GM21360 (cell line): ENCODE measurements around the gene RANBP3.

Source experiments
- ATAC-seq: cut with Tn5 transposase; IDR thresholded peaks from one replicate; pipeline ENCODE4 v1.9.1; 2021; ENCODE audit warnings: mild to moderate bottlenecking, moderate library complexity; ENCODE audit not compliant: unreplicated experiment

Gene RANBP3

GRCh38 chr19:5932146-5932545, 45.8 kb downstream of the RANBP3 start:
- no peak for ATAC-seq

GRCh38 chr19:5931251-5931650, 46.7 kb downstream of the RANBP3 start:
- ATAC-seq = no peak

DNA sequence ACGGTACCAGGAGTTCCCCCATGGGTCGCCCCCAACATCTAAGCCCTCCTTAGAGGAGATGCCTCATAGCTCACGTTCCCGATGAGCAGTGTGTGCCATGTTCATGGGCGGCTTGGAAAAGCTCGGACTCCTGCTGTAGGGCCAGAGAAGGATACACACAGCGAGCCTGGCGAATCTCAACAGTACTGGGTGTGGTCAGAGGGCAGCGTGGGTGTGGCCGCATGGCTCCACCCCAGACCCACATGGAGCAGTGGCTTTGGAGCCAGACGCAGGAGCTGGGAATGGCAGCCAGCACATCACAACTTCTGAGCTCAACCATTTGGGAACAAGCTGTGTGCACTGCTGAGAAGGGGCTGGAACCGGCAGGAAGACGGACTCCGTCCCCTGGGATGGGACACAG, 48.3 kb downstream of the RANBP3 start:
- ATAC-seq = no peak

DNA sequence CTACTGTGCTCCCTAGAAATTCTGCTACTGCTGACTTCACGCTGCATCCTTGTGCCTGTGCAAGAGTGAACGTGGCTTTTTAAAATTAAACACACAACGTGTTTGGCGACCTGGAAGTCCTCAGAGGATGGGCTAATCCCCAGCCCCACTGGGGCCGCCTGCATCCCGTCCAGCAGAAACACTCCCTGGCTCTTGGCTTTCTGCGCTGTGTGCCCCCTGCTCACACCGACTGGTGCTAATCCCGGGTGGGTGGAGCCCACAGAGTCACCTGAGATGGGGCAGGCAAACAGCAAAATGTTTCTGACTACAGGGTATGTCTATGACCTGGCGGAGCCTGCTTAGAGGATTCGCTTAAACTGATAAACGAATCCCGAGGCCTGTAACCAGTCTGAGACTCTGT, 48.8 kb downstream of the RANBP3 start:
- ATAC-seq = no peak

DNA sequence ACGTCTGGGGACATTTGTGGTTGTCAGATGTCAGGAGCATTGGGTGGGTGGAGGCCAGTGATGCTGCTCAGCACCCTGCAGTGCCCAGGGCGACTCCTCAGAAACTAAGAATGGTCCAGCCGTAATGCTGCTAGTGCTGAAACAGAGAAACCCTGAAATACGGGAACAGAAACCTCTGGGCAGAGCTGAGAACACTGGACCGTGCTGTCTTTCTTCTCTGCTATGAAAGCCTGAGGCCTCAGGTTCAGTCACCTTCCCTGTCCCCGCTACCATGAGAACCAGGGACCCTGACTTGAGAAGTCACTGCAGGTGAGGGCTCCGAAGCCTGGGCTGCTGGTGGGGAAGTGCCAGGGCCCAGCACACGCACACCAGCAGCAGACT, 50.5 kb downstream of the RANBP3 start:
- ATAC-seq = no peak

- no peak for ATAC-seq
Observed at GRCh38 chr19:5926641-5927440, 51.1 kb downstream of the RANBP3 start.

- ATAC-seq = no peak
Observed at GRCh38 chr19:5925830-5926427, 52.0 kb downstream of the RANBP3 start.

DNA sequence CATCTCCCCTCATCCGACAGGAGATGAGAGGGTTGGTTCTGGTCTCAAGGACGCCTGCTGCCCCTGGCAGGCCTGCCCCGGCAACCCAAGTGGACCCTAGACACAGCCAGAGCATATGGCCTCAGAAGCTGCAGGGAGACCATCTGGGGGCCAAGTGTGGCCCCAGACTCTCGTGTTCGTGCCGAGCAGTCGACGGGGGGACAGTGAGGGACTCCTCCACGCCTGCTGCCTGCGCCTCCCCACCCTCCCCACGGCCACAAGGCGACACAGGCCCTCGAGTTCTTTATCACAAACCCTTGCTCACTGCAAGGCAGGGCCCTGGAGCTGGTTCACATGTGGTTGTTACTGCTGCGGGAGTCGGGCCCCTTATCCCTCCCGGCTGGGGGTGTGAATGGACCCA, 54.6 kb downstream of the RANBP3 start:
- no peak for ATAC-seq

DNA sequence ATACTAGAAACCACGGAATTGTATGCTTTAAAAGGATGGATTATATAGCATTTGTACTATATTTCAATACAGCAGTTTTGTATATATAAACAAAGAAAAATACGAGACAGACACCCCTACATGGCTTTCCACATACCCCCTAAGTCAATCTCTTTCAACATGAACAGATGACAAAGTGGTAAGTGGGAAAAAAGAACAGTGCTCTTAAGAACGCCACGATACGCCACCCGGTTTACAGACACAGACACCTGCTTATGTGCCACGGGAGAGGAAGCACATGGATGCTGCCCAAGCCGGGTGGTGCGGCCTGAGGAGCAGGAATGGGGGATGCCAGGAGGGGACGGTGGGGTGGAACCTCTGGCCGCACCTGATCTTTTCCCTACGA, 55.8 kb downstream of the RANBP3 start:
- ATAC-seq = no peak

- ATAC-seq = no peak
Observed at GRCh38 chr19:5921516-5922160, 56.3 kb downstream of the RANBP3 start.

DNA sequence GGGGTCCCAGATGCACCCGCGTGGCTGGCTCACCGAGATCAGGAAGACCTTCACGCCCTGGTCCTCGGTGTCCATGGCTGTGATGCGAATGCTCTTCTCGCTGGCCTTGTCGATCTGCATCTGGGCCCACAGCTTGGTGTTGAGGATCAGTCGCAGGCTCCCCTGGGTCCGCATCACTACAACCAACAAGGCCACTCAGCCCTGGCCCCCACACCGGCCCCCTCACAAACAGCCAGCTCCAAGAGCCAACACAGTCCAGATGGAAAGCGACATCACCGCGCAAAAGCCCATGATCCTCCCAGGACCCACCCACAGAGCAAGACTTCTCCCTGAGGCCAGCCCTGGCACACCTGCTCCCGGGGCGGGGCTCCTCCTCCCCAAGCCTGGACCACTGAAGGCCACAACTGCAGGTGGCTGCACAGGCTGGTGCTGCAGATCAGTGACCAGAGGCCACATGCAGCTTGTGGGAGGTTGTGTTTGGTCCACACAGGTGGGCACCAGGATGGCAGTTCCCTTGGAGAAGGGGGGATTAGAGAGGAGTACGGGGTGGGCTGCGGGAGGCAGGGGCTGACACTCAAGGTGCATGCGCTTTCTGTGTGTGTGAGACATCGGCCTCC, 59.4 kb downstream of the RANBP3 start:
- no peak for ATAC-seq

GRCh38 chr19:5917431-5918107, 60.4 kb downstream of the RANBP3 start:
- ATAC-seq = no peak

DNA sequence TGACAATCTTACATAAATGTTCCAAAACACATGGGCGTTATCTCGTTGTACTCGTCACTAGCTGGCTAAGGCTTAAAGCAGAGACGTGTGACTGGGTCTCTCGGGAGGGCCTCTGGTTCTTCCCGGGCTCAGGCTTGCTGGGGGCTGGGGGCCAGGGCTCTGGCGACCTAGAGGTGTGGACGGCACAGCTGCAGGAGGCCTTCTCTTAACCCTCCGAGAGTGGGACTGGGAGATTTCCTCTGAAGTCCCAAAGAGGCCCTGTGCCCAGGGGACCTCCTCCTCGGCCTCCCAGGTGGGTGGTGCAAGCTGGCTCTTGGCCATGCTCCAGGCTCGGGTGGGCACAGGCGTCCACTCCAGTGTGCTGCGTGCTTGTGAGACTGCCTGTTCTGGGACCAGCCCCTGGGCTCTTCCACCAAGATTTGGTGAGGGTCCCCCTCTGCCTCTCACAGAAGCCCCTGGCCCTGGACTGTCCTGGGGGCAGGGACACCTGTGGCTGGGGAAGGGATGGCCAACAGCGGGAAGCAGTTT, 61.7 kb downstream of the RANBP3 start:
- no peak for ATAC-seq

DNA sequence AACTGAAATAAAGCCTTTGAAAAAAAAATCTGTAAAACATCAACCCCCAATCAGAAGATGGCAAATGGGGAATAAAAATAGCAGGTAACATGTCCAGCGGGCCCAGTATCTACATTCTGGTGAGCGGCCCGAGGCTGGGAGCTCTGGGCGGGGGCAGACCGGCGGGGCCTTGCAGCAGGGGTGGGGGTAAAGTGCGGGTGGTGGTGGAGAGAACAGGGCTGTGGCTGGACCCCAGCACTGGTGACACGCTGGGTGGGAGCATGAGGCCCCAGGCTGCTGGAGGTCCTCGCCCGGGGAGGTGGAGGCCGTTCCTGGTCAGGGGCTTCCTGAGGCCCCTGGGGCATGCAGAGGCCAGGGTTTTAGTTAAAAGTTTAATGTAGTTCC, 62.2 kb downstream of the RANBP3 start:
- ATAC-seq = no peak

DNA sequence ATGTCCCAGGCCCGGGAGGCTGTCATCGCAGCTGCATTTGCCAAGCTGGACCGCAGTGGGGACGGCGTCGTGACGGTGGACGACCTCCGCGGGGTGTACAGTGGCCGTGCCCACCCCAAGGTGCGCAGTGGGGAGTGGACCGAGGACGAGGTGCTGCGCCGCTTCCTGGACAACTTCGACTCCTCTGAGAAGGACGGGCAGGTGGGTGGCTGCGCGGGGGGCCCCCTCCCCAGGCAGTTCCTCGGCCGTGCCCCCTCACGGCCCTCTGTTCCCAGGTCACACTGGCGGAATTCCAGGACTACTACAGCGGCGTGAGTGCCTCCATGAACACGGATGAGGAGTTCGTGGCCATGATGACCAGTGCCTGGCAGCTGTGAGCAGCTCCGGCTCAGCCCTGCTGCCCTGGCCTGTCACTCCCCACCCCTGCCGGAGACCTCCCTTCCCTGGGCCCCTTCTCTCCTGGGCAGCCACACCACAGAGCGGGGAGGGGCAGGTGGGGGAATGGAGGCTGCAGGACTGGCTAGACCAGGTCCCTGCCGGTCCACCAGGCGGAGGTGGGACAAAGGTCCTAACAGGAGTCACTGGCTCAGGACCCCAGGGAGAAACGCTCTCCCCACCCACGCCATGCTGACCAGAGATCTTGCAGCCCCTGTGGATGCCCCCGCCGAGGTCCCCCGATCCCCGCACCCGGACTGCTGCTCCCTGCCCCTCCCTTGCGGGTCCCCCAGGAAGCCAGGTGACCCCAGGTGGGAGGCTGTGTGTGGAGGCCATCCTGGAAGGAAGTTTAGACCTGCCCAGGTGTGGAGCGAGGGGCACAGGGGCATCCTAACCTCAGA, 62.8 kb downstream of the RANBP3 start:
- ATAC-seq = no peak

DNA sequence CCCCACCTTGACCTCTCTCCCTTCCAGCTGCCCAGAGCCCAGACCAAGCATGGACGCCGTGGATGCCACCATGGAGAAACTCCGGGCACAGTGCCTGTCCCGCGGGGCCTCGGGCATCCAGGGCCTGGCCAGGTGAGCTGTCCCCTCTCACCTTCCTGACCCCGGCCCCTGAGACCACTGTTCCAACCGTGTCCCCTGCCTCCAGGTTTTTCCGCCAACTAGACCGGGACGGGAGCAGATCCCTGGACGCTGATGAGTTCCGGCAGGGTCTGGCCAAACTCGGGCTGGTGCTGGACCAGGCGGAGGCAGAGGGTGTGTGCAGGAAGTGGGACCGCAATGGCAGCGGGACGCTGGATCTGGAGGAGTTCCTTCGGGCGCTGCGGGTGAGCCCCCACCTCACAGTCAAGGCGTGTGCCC, 63.6 kb downstream of the RANBP3 start:
- ATAC-seq = no peak

GRCh38 chr19:5913739-5914357, 64.1 kb downstream of the RANBP3 start, which contains the start of gene CAPS:
TSS of gene CAPS (plus strand) at chr19:5914254. CDS start at chr19:5914407, 153 bp downstream.
- no peak for ATAC-seq

GRCh38 chr19:5911366-5911765, 66.6 kb downstream of the RANBP3 start:
- no peak for ATAC-seq

DNA sequence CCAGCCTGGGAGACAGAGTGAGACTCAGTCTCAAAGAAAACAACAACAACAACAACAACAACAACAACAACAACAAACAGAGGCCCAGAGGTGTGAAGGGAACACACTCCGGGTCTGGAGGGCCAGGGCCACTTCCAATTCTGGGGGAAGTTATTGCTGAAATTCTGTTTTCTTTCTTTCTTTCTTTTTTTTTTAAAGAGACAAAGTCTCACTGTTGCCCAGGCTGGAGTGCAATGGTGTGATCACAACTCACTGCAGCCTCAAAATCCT, 67.4 kb downstream of the RANBP3 start:
- no peak for ATAC-seq
